Endothelial cell of umbilical vein (primary cell): ENCODE results near the gene CGB3. TPM values are rescaled to one million over a fixed set of nuclear protein-coding genes. Genes with fewer than 3 reads are reported as not detected.
"Not testable (repeated sequence)": the region's sequence is repeated elsewhere in the genome, so short reads cannot be mapped to it uniquely, and the experiment has no call there.

Source experiments
- BruUV-seq: library from RNA; stranded (reverse); fragments of 400-500 nt; replicated peaks from 2 replicates; lab custom pipeline; 2021; lab: Mats Ljungman, UMichigan
- CTCF ChIA-PET: fragments of 300-600, 350-600 bp; sonication (Branson Sonifier 250); formaldehyde crosslinking; loops from one replicate; lab custom pipeline; 2021; ENCODE audit warnings: antibody characterized with exemption, inconsistent platforms; lab: Charles Lee
- POLR2A ChIA-PET: fragments of 300-600, 350-600 bp; sonication (Branson Sonifier 250); formaldehyde crosslinking; loops from one replicate; lab custom pipeline; 2021; ENCODE audit warnings: antibody characterized with exemption, inconsistent platforms; lab: Charles Lee
- DNase-seq: peaks from one replicate; pipeline ENCODE4 v3.0.0-alpha.2; 2011; ENCODE audit warnings: low read depth, low spot score
- FAIRE-seq: peaks from 2 replicates; lab custom pipeline; 2011; peaks lifted over from hg19 to GRCh38; lab: Jason Lieb, UNC
- H2AFZ ChIP-seq: 2 replicates; pipeline ENCODE4 v1.6.0; 2012; ENCODE audit warnings: low read depth, low read length, control low read depth, inconsistent platforms
- H3K27ac ChIP-seq: 2 replicates; pipeline ENCODE4 v1.5.1; 2011; ENCODE audit warnings: low read depth, mild to moderate bottlenecking, control low read depth, low read length, moderate library complexity; ENCODE audit not compliant: insufficient read depth
- H3K27me3 ChIP-seq, 2 experiments: 2 replicates each; pipeline versions ENCODE4 v1.6.0 to v1.6.1; 2011; ENCODE audit warnings: low read length in 2 of 2, mixed read lengths in 1 of 2; ENCODE audit not compliant: control insufficient read depth in 2 of 2, insufficient read depth in 2 of 2
- H3K36me3 ChIP-seq, 2 experiments: 2 replicates in 1 of 2; 3 replicates in 1 of 2; pipeline ENCODE4 v1.5.1; 2011; ENCODE audit warnings: low read length in 2 of 2, mild to moderate bottlenecking in 1 of 2, moderate library complexity in 1 of 2; ENCODE audit not compliant: control insufficient read depth in 2 of 2, insufficient read depth in 2 of 2; ENCODE audit errors: extremely low read depth in 1 of 2
- H3K4me1 ChIP-seq: 3 replicates; pipeline ENCODE4 v1.5.1; 2011; ENCODE audit warnings: mild to moderate bottlenecking, low read length; ENCODE audit not compliant: control insufficient read depth, insufficient read depth; ENCODE audit errors: extremely low read depth
- H3K4me2 ChIP-seq: 2 replicates; pipeline ENCODE4 v1.6.1; 2011; ENCODE audit warnings: low read length, control low read depth, mixed read lengths; ENCODE audit not compliant: insufficient read depth
- H3K4me3 ChIP-seq, 3 experiments: fragments of 200-600 bp in 1 of 3; sonication (generic), shearing (Covaris generic) in 1 of 3; replicated peaks in 1 of 3; 2 replicates each; pipeline ENCODE4 v1.5.1; 2011 to 2016; ENCODE audit warnings: control low read depth in 3 of 3, low read length in 3 of 3, mild to moderate bottlenecking in 2 of 3, inconsistent platforms in 1 of 3, low read depth in 1 of 3, moderate library complexity in 1 of 3; ENCODE audit not compliant: insufficient read depth in 1 of 3
- H3K79me2 ChIP-seq: 2 replicates; pipeline ENCODE4 v1.6.0; 2012; ENCODE audit warnings: low read length, inconsistent platforms; ENCODE audit not compliant: control insufficient read depth, insufficient read depth
- H3K9ac ChIP-seq: replicated peaks from 2 replicates; pipeline ENCODE3; 2011; ENCODE audit warnings: low read length, control low read depth; ENCODE audit not compliant: insufficient read depth; ENCODE audit errors: extremely low read depth
- H3K9me1 ChIP-seq: replicated peaks from 3 replicates; pipeline ENCODE4 v1.6.0; 2011; ENCODE audit warnings: mild to moderate bottlenecking, low read length; ENCODE audit not compliant: control insufficient read depth, insufficient read depth; ENCODE audit errors: extremely low read depth
- H3K9me3 ChIP-seq: replicated peaks from 2 replicates; pipeline ENCODE4 v1.5.1; 2012; ENCODE audit warnings: low read length, inconsistent platforms; ENCODE audit not compliant: control insufficient read depth, insufficient read depth
- H4K20me1 ChIP-seq: replicated peaks from 2 replicates; pipeline ENCODE3; 2011; ENCODE audit warnings: mild to moderate bottlenecking, low read length; ENCODE audit not compliant: control insufficient read depth, insufficient read depth; ENCODE audit errors: extremely low read depth
- dilution Hi-C: fragments of 300-500 bp; cut with MboI; formaldehyde crosslinking; loops from one replicate; pipeline ENCODE4 v1.15.0; 2019; ENCODE audit warnings: low sequenced_read_pairs; ENCODE audit not compliant: extremely low pct_ligation_motif_present
- intact Hi-C: fragments of 100-400 bp; cut with micrococcal nuclease; formaldehyde crosslinking; loops from one replicate; pipeline ENCODE4 v1.10.0; 2022
- polyA plus RNA-seq, 4 experiments: library from polyadenylated mRNA; depleted of rRNA in 3 of 4; stranded (reverse) in 3 of 4; unstranded in 1 of 4; fragments of >200 nt; gene quantifications; 2 replicates each; pipeline versions ENCODE4 v1.2.1 to v1.2.3, GENCODE V29; 2011 to 2012; ENCODE audit warnings: missing spikeins in 1 of 4
- total RNA-seq: library from RNA; stranded (reverse); gene quantifications from 2 replicates; pipeline ENCODE4 v1.2.3, GENCODE V29; 2021

CGB3 gene
- total and polyA plus RNA-seq, 2 donors (not counting 3 experiments of a cell fraction or from before 2014, with no cell fraction given): not detected

GRCh38 chr19:49049011-49049410, 24.9 kb upstream of the CGB3 start, which contains the start of gene CGB8:
Gene CGB8 (minus strand): TSS chr19:49049111. CDS start chr19:49048739, 372 bp downstream.
- H2AFZ ChIP-seq, H3K4me3 ChIP-seq, intact Hi-C loops, POLR2A ChIA-PET, H3K4me1 ChIP-seq, H3K4me2 ChIP-seq, dilution Hi-C loops, H3K36me3 ChIP-seq, H3K9ac ChIP-seq, H4K20me1 ChIP-seq, BruUV-seq, H3K27me3 ChIP-seq, H3K9me1 ChIP-seq, H3K9me3 ChIP-seq, H3K27ac ChIP-seq, H3K79me2 ChIP-seq, FAIRE-seq, DNase-seq, CTCF ChIA-PET: not testable (repeated sequence)

DNA sequence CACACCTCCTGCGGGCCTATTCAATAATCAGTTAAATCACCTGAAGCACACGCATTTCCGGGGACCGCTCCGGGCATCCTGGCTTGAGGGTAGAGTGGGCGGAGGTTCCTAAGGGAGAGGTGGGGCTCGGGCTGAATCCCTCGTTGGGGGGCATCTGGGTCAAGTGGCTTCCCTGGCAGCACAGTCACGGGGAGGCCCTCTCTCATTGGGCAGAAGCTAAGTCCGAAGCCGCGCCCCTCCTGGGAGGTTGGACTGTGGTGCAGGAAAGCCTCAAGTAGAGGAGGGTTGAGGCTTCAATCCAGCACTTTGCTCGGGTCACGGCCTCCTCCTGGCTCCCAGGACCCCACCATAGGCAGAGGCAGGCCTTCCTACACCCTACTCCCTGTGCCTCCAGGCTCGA, 19.4 kb upstream of the CGB3 start, which contains the start of gene CGB5:
TSS of gene CGB5 (plus strand) at position 301 of the 400 bp plus-strand sequence. CDS start 362 bp downstream, outside the sequence.
- H3K9ac ChIP-seq, H3K9me3 ChIP-seq, BruUV-seq, H3K79me2 ChIP-seq, FAIRE-seq, H3K27ac ChIP-seq, DNase-seq, H3K27me3 ChIP-seq, H3K36me3 ChIP-seq, POLR2A ChIA-PET, H3K4me1 ChIP-seq, H3K4me3 ChIP-seq, CTCF ChIA-PET, intact Hi-C loops, H3K4me2 ChIP-seq, dilution Hi-C loops, H4K20me1 ChIP-seq, H3K9me1 ChIP-seq, H2AFZ ChIP-seq: not testable (repeated sequence)

DNA sequence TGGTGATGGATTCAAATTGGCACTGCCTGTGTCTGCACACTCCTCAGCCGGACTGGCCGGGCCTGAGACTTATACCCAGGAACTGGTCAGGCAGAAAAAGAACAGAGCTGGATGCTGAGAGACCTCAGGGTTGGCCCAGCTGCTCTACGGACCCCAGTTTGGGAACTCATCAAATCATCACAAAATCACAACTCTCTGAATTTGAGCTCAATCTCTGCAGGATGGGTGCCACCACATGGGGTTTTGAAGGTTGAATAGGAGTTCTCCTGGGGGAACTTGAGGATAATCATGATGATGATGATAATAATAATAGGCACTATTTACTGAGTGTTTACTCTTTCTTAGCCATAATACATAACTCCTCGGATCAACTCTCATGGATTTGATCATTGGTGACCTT, 18.5 kb upstream of the CGB3 start:
- dilution Hi-C loops: not testable (repeated sequence)

More for the DNA sequence above, 18.5 kb upstream of the CGB3 start:
- H3K4me1 ChIP-seq, DNase-seq, H3K4me3 ChIP-seq, BruUV-seq, POLR2A ChIA-PET, FAIRE-seq, H3K79me2 ChIP-seq, CTCF ChIA-PET, H4K20me1 ChIP-seq, H3K36me3 ChIP-seq, H3K27me3 ChIP-seq, H3K27ac ChIP-seq, H3K9me1 ChIP-seq, H2AFZ ChIP-seq, H3K4me2 ChIP-seq, H3K9ac ChIP-seq, intact Hi-C loops, H3K9me3 ChIP-seq: not testable (repeated sequence)
